A673 (cell line): ENCODE measurements around the gene EXOC6. TPM values are rescaled to one million over a fixed set of nuclear protein-coding genes. Genes with fewer than 3 reads are reported as not detected.

ENCODE experiments used
- BruUV-seq: library from RNA; stranded (reverse); fragments of 400-500 nt; replicated peaks from 2 replicates; lab custom pipeline; 2021; lab: Mats Ljungman, UMichigan
- CTCF ChIA-PET: fragments of 300-600 bp; sonication (Branson Sonifier 250); formaldehyde crosslinking; loops from one replicate; lab custom pipeline; 2022; ENCODE audit warnings: antibody characterized with exemption; lab: Charles Lee
- POLR2A ChIA-PET: fragments of 300-600 bp; sonication (Branson Sonifier 250); formaldehyde crosslinking; loops from one replicate; lab custom pipeline; 2022; ENCODE audit warnings: antibody characterized with exemption; ENCODE audit not compliant: low non-redundant PET; lab: Charles Lee
- DNase-seq: peaks from one replicate; pipeline ENCODE4 v3.0.0-alpha.2; 2015; ENCODE audit warnings: low spot score
- H3K27ac ChIP-seq: fragments of 200-600 bp; sonication (generic); 2 replicates; pipeline ENCODE4 v1.5.1; 2016; ENCODE audit warnings: mixed run types, low read depth, mild to moderate bottlenecking, mixed read lengths, antibody characterized with exemption, low read length; ENCODE audit not compliant: poor library complexity, severe bottlenecking
- H3K27me3 ChIP-seq: fragments of 200-600 bp; sonication (generic); replicated peaks from 2 replicates; pipeline ENCODE4 v1.6.1; 2017; ENCODE audit warnings: mixed run types, low read depth, mild to moderate bottlenecking, mixed read lengths, antibody characterized with exemption, low read length; ENCODE audit not compliant: insufficient read depth, poor library complexity
- H3K36me3 ChIP-seq: fragments of 200-600 bp; sonication (generic); 2 replicates; pipeline ENCODE4 v1.6.1; 2016; ENCODE audit warnings: mixed run types, mild to moderate bottlenecking, mixed read lengths, antibody characterized with exemption, low read length; ENCODE audit not compliant: insufficient read depth, poor library complexity, severe bottlenecking
- H3K4me1 ChIP-seq: fragments of 200-600 bp; sonication (generic); 2 replicates; pipeline ENCODE4 v1.6.1; 2017; ENCODE audit warnings: mixed run types, mild to moderate bottlenecking, mixed read lengths, antibody characterized with exemption, low read length; ENCODE audit not compliant: insufficient read depth, poor library complexity, severe bottlenecking
- H3K4me3 ChIP-seq: fragments of 200-600 bp; sonication (generic); 2 replicates; pipeline ENCODE4 v1.5.1; 2016; ENCODE audit warnings: low read depth, mixed run types, mild to moderate bottlenecking, mixed read lengths, low read length; ENCODE audit not compliant: poor library complexity, severe bottlenecking
- H3K9me3 ChIP-seq: fragments of 200-600 bp; sonication (generic); 2 replicates; pipeline ENCODE4 v1.6.1; 2016; ENCODE audit warnings: mixed run types, low read depth, mild to moderate bottlenecking, mixed read lengths, antibody characterized with exemption, low read length; ENCODE audit not compliant: poor library complexity, severe bottlenecking
- EZH2 ChIP-seq: fragments of 200-600 bp; sonication (generic); IDR thresholded peaks from 2 replicates; pipeline ENCODE4 v1.6.1; 2017; ENCODE audit warnings: borderline replicate concordance, low read depth, mild to moderate bottlenecking, mixed read lengths, antibody characterized with exemption, low read length; ENCODE audit not compliant: poor library complexity, severe bottlenecking
- intact Hi-C: fragments of 100-400 bp; cut with micrococcal nuclease; formaldehyde crosslinking; loops from one replicate; pipeline ENCODE4 v1.10.0; 2022; ENCODE audit not compliant: unreplicated experiment
- total RNA-seq: library from RNA; stranded (reverse); gene quantifications from 2 replicates; pipeline ENCODE4 v1.2.3, GENCODE V29; 2021
- TF ChIP-seq, protein P1 (sequence below): fragments of 300-800, 200-600 bp; sonication (generic); conservative IDR thresholded peaks from 2 replicates; pipeline ENCODE4 v1.5.1; 2017; ENCODE audit warnings: low read depth, mild to moderate bottlenecking, antibody characterized with exemption, low read length, moderate library complexity, mixed read lengths

Gene EXOC6
- total RNA-seq, 1 experiment from 2014 or later, result 35.0 TPM

DNA sequence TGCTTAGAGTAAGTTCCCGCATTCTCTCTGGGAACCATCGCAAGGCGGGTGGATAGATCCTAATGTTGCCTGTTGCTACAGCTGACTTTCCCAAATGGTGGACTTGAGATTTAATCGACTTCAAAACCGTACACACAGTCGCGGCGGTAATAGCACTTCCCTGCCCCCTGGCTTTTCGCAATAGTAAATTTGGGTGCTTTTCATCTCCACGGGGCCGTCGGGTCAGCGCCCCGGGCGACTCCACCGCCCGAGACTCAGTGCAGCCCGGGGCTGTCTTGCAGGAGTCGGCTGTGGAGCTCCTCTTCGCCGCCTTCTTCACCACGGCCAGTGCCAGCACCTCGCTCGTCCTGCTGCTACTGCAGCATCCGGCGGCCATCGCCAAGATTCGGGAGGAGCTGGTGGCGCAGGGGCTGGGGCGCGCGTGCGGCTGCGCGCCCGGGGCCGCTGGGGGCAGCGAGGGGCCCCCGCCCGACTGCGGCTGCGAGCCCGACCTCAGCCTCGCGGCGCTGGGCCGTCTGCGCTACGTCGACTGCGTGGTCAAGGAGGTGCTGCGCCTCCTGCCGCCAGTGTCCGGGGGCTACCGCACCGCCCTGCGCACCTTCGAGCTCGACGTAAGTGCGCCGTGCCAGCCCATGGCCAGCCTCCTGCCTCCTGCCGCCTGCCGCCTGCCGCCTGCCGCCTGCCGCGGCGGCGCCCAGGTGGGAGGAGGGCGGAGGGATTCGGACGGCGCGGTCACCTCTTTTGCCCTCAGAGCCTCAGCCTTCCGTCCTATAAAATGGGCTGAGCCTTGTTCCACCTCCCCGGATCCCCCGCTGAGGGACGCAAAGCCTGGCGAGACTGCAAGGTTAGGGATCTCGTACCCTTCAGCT is 217.6 kb downstream of the EXOC6 start:
- H3K27ac ChIP-seq, result no peak overlapping the region
- no TSS peak for BruUV-seq
- peak; percentile 2 for TF ChIP-seq EZH2
- TF ChIP-seq, protein P1, sequence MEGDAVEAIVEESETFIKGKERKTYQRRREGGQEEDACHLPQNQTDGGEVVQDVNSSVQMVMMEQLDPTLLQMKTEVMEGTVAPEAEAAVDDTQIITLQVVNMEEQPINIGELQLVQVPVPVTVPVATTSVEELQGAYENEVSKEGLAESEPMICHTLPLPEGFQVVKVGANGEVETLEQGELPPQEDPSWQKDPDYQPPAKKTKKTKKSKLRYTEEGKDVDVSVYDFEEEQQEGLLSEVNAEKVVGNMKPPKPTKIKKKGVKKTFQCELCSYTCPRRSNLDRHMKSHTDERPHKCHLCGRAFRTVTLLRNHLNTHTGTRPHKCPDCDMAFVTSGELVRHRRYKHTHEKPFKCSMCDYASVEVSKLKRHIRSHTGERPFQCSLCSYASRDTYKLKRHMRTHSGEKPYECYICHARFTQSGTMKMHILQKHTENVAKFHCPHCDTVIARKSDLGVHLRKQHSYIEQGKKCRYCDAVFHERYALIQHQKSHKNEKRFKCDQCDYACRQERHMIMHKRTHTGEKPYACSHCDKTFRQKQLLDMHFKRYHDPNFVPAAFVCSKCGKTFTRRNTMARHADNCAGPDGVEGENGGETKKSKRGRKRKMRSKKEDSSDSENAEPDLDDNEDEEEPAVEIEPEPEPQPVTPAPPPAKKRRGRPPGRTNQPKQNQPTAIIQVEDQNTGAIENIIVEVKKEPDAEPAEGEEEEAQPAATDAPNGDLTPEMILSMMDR, result no peak
- no peaks in the 10 kb centered on the region for H3K4me1 ChIP-seq
- no peak overlapping the region for H3K4me3 ChIP-seq
- H3K36me3 ChIP-seq, result no peaks in the 10 kb centered on the region
- no peaks in the 10 kb centered on the region for H3K9me3 ChIP-seq
- ChIA-PET CTCF (interaction anchor here (0.6 kb wide), 2 partner anchors 53 to 245 kb away, joined by 3 to 5 read pairs; no protein-coding TSS in a partner anchor), POLR2A (no interaction called here)
- intact Hi-C loops, result loop anchor here (5.0 kb wide), 1 partner anchor 104 kb away; no protein-coding TSS in a partner anchor
- peaks cover 64% of the 10 kb centered on the region for H3K27me3 ChIP-seq
- DNase-seq, result no peak

DNA sequence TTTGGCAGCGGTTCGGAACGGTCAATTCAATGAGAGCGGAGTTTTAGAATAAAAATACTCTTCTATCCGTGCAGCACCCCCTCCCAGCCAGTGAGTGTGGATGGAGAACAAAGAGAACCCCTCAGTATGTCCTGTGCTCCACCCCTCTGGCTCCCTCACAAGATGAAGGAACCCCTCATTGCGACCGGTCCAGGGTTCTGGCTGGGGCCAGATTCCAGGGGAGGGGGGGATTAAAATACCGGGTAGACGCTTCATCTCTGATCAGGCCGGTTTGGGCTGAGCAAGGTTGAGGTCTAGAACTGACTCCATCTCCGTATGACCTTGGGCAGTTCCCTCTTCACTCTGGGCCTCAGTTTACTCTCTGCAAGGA is 218.2 kb downstream of the EXOC6 start:
- BruUV-seq, result no TSS peak
- no peak overlapping the region for H3K27ac ChIP-seq
- no peak for DNase-seq
- peaks cover 69% of the 10 kb centered on the region for H3K27me3 ChIP-seq
- no peaks in the 10 kb centered on the region for H3K9me3 ChIP-seq
- CTCF ChIA-PET, result no interaction called here
- intact Hi-C loops, result loop anchor here (5.0 kb wide), 1 partner anchor 104 kb away; no protein-coding TSS in a partner anchor
- peaks cover under 1% of the 10 kb centered on the region for H3K4me1 ChIP-seq
- POLR2A ChIA-PET, result no interaction called here
- H3K36me3 ChIP-seq, result no peaks in the 10 kb centered on the region
- H3K4me3 ChIP-seq, result no peak overlapping the region
- no peak for TF ChIP-seq EZH2
- TF ChIP-seq, protein P1, result no peak

DNA sequence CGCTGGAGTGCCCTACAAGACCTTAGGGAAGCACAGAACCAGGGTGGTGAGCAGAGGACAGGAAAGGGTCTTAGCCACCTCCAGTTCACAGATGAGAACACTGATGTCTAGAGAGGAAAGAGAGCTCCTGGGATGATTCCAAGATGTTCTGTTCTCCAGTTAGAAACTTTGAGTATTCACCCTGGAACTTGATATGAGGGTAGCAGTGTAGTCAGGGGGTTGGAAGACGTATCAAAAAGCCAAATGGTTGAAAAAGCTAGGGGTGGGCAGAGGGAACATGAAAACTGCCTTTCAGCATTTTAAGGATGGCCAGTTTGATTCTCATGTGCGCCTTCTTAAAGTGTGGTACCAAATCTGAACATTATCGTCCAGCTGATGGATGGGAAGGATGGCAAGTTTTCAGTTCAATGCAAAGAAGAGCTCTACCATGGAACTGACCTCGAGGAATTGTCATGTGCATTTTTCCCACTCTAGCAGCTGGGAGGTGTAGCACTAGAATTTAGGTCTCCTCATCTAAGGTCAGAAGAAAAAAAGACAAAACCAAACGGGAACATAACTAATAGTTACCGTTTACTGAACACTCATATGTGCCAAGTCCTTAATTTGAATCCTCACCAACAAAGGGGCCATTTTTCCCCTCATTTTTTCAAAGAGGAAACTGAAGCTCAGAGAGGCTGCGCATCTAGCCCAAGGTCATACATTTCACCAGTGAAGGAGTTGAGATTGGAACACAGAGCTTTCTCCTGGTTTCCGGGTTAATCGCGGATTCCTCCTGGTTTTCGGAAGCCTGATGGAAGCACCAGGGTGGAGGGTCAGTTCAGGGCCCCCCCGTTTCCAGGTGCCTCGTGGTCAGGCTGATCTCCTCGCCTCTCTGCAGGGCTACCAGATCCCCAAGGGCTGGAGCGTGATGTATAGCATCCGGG is 219.4 kb downstream of the EXOC6 start:
- TF ChIP-seq EZH2, result no peak
- no peaks in the 10 kb centered on the region for H3K9me3 ChIP-seq
- POLR2A ChIA-PET, result no interaction called here
- H3K27me3 ChIP-seq, result peaks cover 81% of the 10 kb centered on the region
- peaks cover 7% of the 10 kb centered on the region for H3K4me1 ChIP-seq
- no peaks in the 10 kb centered on the region for H3K36me3 ChIP-seq
- no peak for DNase-seq
- CTCF ChIA-PET, result interaction anchor here (0.6 kb wide), 1 partner anchor 61 kb away, joined by 3 read pairs; no protein-coding TSS in a partner anchor
- intact Hi-C loops, result loop anchor here (5.0 kb wide), 1 partner anchor 105 kb away; no protein-coding TSS in a partner anchor
- H3K27ac ChIP-seq, result no peak overlapping the region
- no TSS peak for BruUV-seq
- H3K4me3 ChIP-seq, result peak overlapping the region; percentile 35
